GM12891 (cell line): Measurements from ENCODE around the gene DDAH2.

Source experiments
- POLR2A ChIP-seq: IDR thresholded peaks from 2 replicates; pipeline ENCODE4 v1.6.1; 2011; ENCODE audit warnings: low read depth, low read length, control low read depth
- POLR2AphosphoS5 ChIP-seq: IDR thresholded peaks from 2 replicates; pipeline ENCODE4 v1.6.1; 2011; ENCODE audit warnings: low read depth, low read length, control low read depth

GRCh38 chr6:31687860-31688693, 41.0 kb downstream of the DDAH2 start:
- TF ChIP-seq POLR2A, result no peak
- TF ChIP-seq POLR2AphosphoS5, result no peak
